ENCODE measurements around the gene NBPF11.
"Not testable (repeated sequence)": the region's sequence is repeated elsewhere in the genome, so short reads cannot be mapped to it uniquely, and the experiment has no call there.

The NBPF11 gene

DNA sequence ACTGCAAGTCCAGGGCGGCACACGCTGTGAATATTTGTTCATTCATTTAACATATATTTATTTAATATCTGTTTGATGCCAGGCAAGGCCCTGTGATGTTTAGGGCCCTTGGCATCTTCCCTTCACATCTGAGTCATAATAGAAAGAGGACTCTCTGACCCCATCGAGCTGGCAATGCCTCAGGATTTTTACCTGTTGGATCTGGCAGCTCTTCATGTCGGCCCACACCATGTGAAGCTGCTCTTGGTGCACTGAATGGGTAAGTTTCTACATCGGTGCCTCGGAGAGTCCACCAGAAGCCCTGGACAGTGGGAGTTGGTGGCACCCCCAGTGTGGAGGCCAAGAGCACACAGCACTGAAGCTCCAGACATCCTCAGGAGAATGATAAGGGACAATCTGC lies 8.9 kb downstream of the NBPF11 start:
- not testable (repeated sequence) for H3K9me3 Mint-ChIP-seq; ATAC-seq (replicated peaks); DNase-seq; H3K4me1 Mint-ChIP-seq (ENCODE audit: low read depth in 2 of 2); H3K36me3 Mint-ChIP-seq (ENCODE audit: insufficient read depth); H3K27ac Mint-ChIP-seq; H3K4me3 Mint-ChIP-seq; H3K27me3 Mint-ChIP-seq

DNA sequence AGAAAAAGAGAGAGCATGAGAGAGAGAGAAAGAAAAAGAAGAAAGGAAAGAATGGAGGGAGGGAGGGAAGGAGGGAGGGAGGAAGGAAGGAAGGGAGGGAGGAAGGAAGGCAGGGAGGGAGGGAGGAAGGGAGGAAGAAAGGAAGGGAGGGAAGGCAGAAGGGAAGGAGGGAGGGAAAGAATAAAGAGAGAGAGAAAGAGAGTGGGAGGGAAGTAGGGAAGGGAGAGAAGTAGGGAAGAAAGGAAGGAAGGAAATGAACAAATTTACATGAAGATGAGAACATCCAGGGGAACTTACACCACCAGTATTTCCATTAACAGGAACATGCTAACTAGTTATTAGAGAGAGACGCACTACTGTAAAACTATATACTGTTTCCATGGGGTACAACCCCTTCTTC lies 10.1 kb downstream of the NBPF11 start:
- not testable (repeated sequence) for H3K36me3 Mint-ChIP-seq (ENCODE audit: insufficient read depth); DNase-seq; H3K9me3 Mint-ChIP-seq; H3K27me3 Mint-ChIP-seq; H3K27ac Mint-ChIP-seq; H3K4me3 Mint-ChIP-seq; H3K4me1 Mint-ChIP-seq (ENCODE audit: low read depth in 2 of 2); ATAC-seq (replicated peaks)

DNA sequence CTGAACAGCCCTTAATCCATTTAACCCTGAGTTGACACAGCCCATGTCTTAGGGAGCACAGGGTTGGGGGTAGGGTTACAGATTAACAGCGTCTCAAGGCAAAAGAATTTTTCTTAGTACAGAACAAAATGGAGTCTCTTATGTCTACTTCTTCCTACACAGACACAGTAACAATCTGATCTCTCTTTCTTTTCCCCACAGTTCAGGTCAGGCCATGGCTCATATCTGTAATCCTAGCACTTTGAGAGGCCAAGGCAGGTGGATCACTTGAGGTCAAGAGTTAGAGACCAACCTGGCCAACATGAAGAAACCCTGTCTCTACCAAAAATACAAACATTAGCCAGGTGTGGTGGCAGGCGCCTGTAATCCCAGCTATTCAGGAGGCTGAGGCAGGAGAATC lies 13.5 kb downstream of the NBPF11 start:
- not testable (repeated sequence) for DNase-seq; H3K27me3 Mint-ChIP-seq; ATAC-seq (replicated peaks); H3K9me3 Mint-ChIP-seq; H3K36me3 Mint-ChIP-seq (ENCODE audit: insufficient read depth); H3K27ac Mint-ChIP-seq; H3K4me1 Mint-ChIP-seq (ENCODE audit: low read depth in 2 of 2); H3K4me3 Mint-ChIP-seq

DNA sequence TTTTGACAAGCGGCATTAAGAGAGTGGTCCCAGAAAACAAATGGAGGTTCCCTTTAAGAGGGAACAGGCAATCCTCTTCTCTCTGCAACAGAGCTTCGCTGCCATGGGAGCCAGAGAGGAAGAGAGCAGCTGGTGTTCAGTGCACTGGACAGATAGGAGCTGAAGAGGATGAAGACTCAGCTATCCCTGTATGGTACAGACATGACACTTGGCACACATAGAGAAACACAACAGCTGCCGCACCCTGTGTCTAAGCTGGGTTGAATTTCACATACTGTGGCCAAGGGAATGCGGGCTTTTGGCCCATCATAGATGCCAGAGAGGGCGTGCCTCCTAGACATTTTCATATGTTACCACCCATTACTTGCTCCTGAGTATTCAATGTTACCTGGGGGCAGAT lies 29.7 kb downstream of the NBPF11 start:
- not testable (repeated sequence) for ATAC-seq (replicated peaks); H3K27me3 Mint-ChIP-seq; H3K36me3 Mint-ChIP-seq (ENCODE audit: insufficient read depth); H3K4me1 Mint-ChIP-seq (ENCODE audit: low read depth in 2 of 2); H3K27ac Mint-ChIP-seq; H3K9me3 Mint-ChIP-seq; H3K4me3 Mint-ChIP-seq; DNase-seq

DNA sequence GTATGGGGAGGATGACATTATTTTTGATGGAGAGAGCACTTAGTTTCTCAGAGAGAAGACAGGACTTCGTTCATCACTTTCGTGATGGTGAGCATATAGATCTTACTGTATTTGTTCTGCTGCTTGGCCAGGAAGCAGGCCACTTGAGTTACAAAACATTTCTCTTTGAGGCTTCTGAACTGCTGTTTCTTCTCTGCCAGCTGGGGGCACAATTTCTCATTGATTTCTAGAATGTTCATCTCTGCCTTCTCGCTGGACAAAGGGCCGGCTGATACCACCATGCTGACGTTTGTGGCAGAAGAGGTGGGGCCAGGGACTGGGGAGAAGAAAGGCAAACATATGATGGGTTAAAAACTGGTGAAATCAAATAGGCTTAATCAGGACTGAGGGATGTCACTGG lies 31.7 kb downstream of the NBPF11 start:
- not testable (repeated sequence) for H3K27ac Mint-ChIP-seq

DNA sequence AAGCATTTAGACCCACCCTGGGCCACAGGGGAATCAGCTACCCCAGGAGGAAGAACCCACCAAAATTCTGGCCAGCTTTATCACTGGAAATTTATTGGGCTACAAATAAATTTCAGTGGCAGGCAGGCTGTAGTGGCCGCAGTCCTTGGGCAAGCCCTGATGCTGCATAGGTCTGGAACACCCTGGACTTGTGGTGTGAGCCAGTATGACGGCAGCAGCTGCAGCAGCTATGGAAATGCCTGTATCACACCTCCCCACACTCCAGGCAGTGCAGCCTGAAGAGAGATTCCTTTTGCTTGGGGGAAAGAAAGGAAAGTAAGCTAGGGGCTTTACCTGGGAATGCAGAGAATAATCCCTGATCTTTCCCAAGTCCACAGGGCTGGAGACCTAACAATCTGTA lies 56.3 kb downstream of the NBPF11 start:
- H3K9me3 Mint-ChIP-seq; DNase-seq; H3K27ac Mint-ChIP-seq; H3K4me1 Mint-ChIP-seq (ENCODE audit: low read depth in 2 of 2); ATAC-seq (replicated peaks); H3K36me3 Mint-ChIP-seq (ENCODE audit: insufficient read depth); H3K4me3 Mint-ChIP-seq: not testable (repeated sequence)
- H3K27me3 Mint-ChIP-seq = peaks cover 14 to 16% of the 10 kb centered on the region in 2 donors

More for the DNA sequence above, 31.7 kb downstream of the NBPF11 start:
- not testable (repeated sequence) for H3K27me3 Mint-ChIP-seq; H3K36me3 Mint-ChIP-seq (ENCODE audit: insufficient read depth); DNase-seq; H3K4me3 Mint-ChIP-seq; H3K4me1 Mint-ChIP-seq (ENCODE audit: low read depth in 2 of 2); H3K9me3 Mint-ChIP-seq; ATAC-seq (replicated peaks)

DNA sequence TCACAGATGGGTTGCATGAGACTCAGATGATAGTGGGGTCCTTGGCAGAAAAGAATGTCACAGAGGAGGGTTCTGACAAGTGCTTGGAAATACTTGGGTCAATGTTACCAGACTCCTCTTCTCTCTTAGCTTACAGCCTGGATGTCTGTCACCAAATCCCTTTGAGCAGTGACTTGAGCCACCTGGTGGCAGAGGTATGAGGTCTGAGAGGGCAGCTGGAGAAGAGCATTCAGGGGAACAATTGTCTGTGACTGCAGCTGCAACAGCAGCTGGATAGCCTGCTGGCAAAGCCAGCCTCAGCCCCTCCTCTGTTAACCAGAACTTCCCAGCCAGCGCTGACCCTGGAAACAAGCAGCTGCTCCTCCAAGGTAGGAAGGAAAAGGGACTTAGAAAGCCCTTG lies 65.9 kb downstream of the NBPF11 start:
- not testable (repeated sequence) for DNase-seq; ATAC-seq (replicated peaks); H3K27ac Mint-ChIP-seq; H3K4me1 Mint-ChIP-seq (ENCODE audit: low read depth in 2 of 2); H3K9me3 Mint-ChIP-seq; H3K4me3 Mint-ChIP-seq; H3K36me3 Mint-ChIP-seq (ENCODE audit: insufficient read depth)
- peaks cover 0 to 12% of the 10 kb centered on the region in 2 donors for H3K27me3 Mint-ChIP-seq

DNA sequence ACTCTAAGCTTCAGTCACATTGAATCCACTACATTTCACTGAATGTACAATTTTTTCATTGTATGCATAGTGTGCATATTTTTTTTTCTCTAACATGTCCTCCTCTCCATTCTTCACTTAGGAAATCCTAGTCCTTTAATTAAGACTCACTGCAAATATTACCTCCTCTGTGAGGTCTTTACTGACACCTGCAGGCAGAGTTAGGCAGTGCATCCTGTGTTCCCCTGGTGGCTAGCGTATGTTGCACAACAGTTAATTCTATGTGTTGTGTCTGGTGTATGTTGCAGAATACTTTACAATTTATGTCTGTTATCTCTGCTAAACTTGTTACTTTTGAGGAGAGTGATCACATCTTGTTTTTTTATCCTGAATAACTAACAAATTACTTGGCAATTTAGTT lies 70.9 kb downstream of the NBPF11 start:
- not testable (repeated sequence) for H3K36me3 Mint-ChIP-seq (ENCODE audit: insufficient read depth); H3K9me3 Mint-ChIP-seq; H3K27me3 Mint-ChIP-seq; DNase-seq; H3K4me3 Mint-ChIP-seq; H3K27ac Mint-ChIP-seq; H3K4me1 Mint-ChIP-seq (ENCODE audit: low read depth in 2 of 2)
- ATAC-seq (replicated peaks) = peak; percentile 65

DNA sequence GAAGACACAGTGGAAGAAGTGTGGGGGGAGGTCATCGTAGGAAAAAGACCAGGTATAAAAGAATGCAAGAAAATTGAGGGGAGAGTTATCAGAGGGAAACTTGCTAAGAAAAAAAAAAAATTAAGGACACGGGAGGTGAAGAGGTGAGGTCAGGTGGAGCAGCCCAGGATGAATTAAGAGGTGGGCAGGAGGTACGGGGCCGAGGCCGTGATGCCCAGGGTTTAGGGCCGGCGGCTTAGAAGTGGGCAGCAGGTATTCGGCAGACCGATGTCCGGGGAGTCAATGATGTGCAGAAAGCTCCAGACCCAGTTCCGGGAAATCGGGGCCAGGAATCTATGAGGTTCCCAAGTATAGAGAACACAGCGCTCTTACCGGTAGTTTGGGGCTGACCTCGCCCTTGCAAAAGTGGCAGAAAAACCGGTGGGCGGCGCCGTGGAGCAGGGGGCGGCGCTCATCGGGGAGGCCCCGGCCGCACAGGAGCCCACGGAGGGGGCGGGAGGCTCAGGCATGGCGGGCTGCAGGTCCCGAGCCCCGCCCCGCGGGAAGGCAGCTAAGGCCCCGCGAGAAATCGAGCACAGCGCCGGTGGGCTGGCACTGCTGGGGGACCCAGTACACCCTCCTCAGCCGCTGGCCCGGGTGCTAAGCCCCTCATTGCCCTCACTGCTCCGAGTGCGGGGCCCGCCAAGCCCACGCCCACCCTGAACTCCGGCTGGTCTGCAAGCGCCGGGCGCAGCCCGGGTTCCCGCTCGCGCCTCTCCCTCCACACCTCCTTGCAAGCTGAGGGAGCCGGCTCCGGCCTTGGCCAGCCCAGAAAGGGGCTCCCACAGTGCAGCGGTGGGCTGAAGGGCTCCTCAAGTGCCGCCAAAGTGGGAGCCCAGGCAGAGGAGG lies 73.2 kb downstream of the NBPF11 start:
- H3K36me3 Mint-ChIP-seq (ENCODE audit: insufficient read depth); H3K4me1 Mint-ChIP-seq (ENCODE audit: low read depth in 2 of 2); H3K4me3 Mint-ChIP-seq; DNase-seq; H3K27me3 Mint-ChIP-seq; H3K27ac Mint-ChIP-seq; H3K9me3 Mint-ChIP-seq: not testable (repeated sequence)
- peak; percentile 56 for ATAC-seq (replicated peaks)

DNA sequence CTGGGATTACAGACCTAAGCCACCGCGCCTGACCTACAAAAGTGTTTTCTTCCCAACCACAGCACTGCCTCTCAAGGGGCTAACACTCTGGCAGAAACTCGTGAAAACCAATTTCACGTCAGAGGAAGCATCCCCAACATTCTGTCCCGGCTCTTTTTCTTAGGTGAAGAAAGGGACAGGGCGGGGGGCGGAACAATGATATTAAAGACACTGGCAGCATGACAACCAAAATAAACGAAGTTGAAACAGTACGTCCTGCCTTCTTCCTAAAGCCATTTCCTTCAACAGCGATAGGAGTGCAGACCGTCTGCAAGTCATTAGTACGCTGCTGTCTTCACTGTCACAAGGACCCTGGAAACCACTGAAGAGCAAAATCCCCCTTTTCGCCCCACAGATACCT lies 74.0 kb downstream of the NBPF11 start:
- peak; percentile 74 for ATAC-seq (replicated peaks)
- not testable (repeated sequence) for H3K27ac Mint-ChIP-seq; H3K27me3 Mint-ChIP-seq; H3K4me3 Mint-ChIP-seq; DNase-seq; H3K36me3 Mint-ChIP-seq (ENCODE audit: insufficient read depth); H3K9me3 Mint-ChIP-seq; H3K4me1 Mint-ChIP-seq (ENCODE audit: low read depth in 2 of 2)

DNA sequence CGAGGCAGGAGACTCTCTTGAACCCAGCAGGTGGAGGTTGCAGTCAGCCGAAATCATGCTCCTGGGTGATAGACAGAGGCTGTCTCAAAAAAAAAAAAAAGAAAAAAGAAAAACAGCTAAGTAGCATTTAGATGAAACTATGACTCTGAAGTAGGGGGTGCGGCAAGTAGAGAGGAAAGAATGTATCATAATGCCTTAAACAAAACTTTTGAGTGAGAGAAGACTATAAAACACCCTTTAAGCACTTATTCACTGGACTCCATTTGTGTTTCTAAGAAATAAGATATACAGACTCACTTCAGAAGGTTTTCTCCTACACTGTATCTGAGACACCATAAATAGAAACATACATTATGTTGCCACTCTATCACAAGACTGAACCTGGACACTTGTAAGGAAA lies 74.6 kb downstream of the NBPF11 start:
- not testable (repeated sequence) for H3K4me1 Mint-ChIP-seq (ENCODE audit: low read depth in 2 of 2)

DNA sequence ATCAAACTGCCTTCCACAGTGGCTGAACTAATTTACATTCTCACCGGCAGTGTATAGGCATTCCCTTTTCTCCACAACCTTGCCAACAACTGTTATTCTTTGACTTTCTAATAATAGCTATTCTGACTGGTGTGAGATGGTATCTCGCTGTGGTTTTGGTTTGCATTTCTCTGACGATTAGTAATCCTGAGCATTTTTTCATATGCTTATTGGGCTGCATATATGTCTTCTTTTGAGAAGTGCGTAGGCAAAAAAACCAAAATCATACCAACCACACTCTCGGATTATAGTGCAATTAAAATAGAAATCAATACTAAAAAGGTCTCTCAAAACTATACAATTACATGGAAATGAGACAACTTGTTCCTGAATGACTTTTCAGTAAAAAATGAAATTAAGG lies 78.7 kb downstream of the NBPF11 start:
- H3K27ac Mint-ChIP-seq; H3K27me3 Mint-ChIP-seq; H3K9me3 Mint-ChIP-seq; H3K4me1 Mint-ChIP-seq (ENCODE audit: low read depth in 2 of 2); H3K4me3 Mint-ChIP-seq; DNase-seq; H3K36me3 Mint-ChIP-seq (ENCODE audit: insufficient read depth): not testable (repeated sequence)
- ATAC-seq (replicated peaks) = peak; percentile 25

More for the DNA sequence above, 74.6 kb downstream of the NBPF11 start:
- not testable (repeated sequence) for H3K27ac Mint-ChIP-seq; H3K36me3 Mint-ChIP-seq (ENCODE audit: insufficient read depth); H3K4me3 Mint-ChIP-seq; DNase-seq; H3K27me3 Mint-ChIP-seq; H3K9me3 Mint-ChIP-seq; ATAC-seq (replicated peaks)

DNA sequence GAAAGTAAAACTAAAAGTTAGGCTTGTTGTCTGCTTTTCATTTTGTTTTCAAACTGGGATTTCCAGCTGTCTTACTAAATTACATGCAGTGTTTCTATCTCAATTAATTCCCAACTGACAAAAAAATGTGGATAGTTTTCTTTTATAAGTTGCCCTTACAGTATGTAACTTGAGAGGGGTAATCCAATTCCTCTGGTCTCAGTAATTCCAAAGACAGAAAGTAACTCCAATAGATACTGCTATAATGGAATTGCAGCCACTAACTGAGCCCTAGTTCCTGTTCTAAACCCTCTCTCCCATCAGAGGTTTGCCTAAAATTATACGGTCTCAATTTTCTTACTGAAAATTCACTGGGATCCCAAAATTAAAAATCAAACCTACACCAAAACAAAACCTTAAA lies 83.5 kb downstream of the NBPF11 start:
- not testable (repeated sequence) for H3K36me3 Mint-ChIP-seq (ENCODE audit: insufficient read depth); H3K27ac Mint-ChIP-seq; ATAC-seq (replicated peaks); H3K9me3 Mint-ChIP-seq; H3K4me3 Mint-ChIP-seq; DNase-seq; H3K4me1 Mint-ChIP-seq (ENCODE audit: low read depth in 2 of 2); H3K27me3 Mint-ChIP-seq

DNA sequence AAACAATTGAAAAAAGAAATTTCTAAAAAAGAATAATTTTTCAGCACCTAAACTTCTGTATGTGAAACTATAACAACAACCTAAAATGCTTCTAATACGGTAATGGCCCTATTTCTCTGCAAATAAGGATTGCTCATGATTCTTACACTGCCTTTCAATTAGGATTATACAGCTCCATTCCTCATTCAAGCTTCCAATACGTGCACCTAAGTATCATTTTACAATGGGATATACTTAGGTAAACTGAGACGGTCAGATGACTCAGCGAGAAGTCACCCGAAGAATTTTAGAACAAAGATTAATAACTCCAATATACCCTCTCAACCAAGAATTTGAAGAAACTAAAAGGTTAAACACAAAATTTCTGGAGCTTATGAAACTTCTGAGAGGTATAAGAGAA lies 83.9 kb downstream of the NBPF11 start:
- ATAC-seq (replicated peaks); DNase-seq; H3K4me3 Mint-ChIP-seq; H3K4me1 Mint-ChIP-seq (ENCODE audit: low read depth in 2 of 2); H3K36me3 Mint-ChIP-seq (ENCODE audit: insufficient read depth); H3K27ac Mint-ChIP-seq; H3K27me3 Mint-ChIP-seq; H3K9me3 Mint-ChIP-seq: not testable (repeated sequence)

All from effector memory CD8-positive, alpha-beta T cell (primary cell).